HG03103 (cell line): Measurements from ENCODE around the gene B3GALNT2.
"Not testable (repeated sequence)": the region's sequence is repeated elsewhere in the genome, so short reads cannot be mapped to it uniquely, and the experiment has no call there.

ENCODE experiments used
- ATAC-seq: cut with Tn5 transposase; IDR thresholded peaks from one replicate; pipeline ENCODE4 v1.9.1; 2021; ENCODE audit warnings: low read depth; ENCODE audit not compliant: unreplicated experiment

The B3GALNT2 gene

GRCh38 chr1:235504494-235505222 lies 406 bp upstream of the B3GALNT2 start:
- peak; percentile 70 for ATAC-seq

DNA sequence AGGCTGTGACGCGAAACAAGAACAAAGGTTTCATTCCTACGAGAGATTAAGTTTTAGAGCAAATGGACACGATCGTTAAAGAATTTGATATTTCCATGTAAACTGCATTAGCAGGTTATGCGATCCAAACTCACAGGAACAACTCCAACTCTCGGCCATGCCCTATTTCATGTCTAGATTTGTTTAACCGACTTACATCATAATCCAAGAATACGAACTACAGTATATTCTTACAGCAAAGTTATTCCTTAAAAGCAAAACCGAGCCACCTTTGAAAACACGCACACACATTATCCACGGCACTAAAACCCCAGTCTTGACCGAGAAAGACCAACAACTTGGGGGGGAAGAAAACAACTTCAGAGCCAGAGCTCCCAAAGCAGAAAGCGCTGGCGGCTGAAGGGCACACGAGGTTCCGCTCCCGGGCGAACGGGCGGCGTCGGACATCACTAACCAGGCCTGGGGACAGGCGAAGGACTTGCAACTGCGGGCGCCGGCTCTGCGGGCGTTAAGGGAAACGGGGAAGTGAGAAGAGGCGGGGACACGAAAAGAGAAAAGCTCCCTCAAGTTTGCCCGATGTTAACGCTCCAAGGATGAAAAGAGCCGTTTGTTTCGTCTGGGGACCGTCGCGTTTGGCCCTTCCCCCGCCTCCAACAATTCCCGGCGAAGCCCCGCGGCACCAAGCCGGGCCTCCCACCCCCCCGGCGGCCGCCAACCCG lies 690 bp downstream of the B3GALNT2 start:
- peak; percentile 4 for ATAC-seq

DNA sequence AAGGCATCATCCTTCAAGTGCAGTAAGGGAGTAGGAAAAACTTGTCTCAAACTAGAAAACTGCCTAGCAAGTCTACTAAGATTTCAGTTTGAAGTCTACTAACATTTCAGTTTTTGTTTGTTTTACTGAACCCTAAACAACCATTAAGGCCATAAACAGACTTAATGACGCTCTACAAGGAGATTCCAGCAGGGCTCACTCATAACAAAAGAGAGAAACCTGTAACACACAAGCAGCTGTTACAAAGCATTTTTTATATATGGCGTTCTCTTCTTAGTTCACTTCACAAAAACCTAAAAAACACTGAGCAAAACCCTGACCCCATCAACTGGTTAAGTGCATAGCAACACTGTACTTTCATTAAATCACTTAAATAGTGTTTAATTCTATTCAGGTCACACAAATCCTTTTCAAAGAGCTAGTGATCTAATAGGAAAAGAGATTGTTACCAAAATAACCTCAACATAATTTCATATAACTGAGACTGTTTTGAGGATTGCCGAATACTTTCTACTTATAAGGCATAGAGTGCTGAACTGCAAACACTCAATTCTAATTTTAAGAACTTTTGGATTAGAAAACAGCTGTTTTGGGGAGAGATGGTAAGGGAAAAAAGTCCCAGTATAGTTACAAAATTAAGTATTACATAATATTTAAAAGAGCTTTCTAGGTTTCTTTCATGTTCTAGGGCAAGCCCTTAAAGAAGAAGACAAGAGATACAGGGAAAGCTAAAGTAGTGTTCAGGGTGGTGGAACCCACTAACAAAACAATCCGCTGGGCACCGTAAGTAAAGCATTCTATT lies 1.4 kb downstream of the B3GALNT2 start:
- ATAC-seq: no peak

GRCh38 chr1:235500971-235501540 lies 3.2 kb downstream of the B3GALNT2 start:
- ATAC-seq: no peak

GRCh38 chr1:235495551-235495950 lies 8.7 kb downstream of the B3GALNT2 start:
- ATAC-seq: no peak

DNA sequence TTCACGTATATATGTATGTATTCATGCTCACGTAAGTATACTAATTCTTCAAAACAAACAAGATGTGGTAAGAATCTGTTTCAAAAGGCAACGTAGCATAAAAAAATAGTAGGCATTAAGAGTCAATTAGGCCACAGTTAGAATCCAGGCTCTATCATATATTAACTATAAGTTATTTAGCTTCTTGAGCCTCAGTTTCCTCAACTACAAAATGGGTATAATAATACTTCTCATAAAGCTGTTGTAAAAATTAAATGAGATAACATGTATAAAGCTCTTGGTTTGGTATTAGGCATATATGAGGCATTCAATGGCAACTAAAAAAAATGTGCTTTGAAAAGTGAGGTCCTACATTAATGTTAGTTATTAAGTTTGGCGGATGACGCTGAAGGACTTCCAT lies 9.2 kb downstream of the B3GALNT2 start:
- no peak for ATAC-seq

GRCh38 chr1:235494531-235494930 lies 9.7 kb downstream of the B3GALNT2 start:
- no peak for ATAC-seq

- ATAC-seq: no peak
Observed at GRCh38 chr1:235491644-235492043, 12.6 kb downstream of the B3GALNT2 start.

DNA sequence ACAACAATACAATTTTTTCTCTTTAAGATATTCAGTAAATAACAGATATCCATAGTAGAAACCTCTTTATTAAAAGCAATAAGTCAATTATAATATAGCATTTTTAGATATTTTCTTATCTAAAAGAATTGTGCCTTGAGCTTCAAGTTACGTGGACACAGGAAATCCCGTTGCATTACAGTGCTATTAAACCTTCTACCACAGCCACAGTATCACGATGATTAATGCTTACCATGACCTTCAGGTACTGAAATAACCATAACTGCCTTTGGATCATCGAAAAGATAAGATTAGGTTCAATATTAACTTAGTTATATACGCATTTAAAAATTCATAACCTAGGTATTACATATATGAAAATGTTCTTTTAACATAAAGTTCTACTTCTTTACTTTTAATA lies 17.9 kb downstream of the B3GALNT2 start:
- no peak for ATAC-seq

GRCh38 chr1:235485558-235485957 lies 18.7 kb downstream of the B3GALNT2 start:
- ATAC-seq: no peak

GRCh38 chr1:235483090-235483489 lies 21.2 kb downstream of the B3GALNT2 start:
- no peak for ATAC-seq

DNA sequence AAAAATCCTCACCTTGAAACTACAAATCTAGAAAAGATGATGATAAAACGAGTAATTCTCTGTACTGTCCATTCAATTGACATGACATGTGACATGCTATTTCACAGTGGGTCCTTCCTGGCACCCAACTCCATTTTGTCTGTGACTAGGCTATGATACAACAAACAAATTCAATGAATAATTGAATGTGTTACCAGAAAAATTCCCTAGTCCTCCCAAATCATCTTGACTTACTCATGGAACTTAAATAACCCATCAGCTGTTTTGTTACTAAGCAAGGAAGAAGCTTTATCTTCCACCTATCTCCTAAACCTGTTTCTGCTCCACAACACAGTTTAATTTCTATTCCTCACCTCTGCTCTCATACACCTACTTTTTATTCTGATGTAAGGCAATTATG lies 30.4 kb downstream of the B3GALNT2 start:
- no peak for ATAC-seq

DNA sequence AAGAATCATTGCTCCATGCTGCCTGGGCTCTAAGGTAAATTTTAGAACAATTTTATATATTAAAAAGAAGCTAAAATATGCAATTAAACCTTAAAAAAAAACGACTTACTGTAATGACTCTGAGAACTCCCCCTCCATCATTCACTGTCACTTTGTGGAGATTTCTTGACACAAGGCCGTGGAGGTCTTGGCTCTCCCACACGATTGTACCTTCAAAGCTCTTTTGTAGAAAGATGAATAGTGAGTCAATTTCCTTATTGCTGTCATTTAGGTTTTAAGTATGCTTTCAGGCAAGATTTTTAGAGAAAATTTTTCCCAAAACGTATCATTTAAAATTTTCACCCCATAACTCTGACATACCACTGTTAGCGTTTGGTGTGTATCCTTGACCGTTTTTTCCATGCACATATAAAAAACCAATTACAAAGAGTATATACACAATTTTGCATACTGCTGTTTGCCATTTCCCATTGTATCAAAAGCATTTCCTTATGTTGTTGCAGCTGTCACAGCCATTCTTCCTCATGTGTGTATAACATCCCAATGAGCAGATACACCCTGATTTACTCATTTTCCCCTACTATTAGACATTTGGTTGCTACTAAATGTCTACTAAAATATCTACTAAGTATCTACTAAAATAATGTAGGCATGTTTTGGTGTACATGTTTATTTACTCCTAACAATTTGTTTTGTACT lies 33.4 kb downstream of the B3GALNT2 start:
- no peak for ATAC-seq

GRCh38 chr1:235469897-235470296 lies 34.4 kb downstream of the B3GALNT2 start:
- not testable (repeated sequence) for ATAC-seq

- ATAC-seq: no peak
Observed at GRCh38 chr1:235468970-235469369, 35.3 kb downstream of the B3GALNT2 start.

DNA sequence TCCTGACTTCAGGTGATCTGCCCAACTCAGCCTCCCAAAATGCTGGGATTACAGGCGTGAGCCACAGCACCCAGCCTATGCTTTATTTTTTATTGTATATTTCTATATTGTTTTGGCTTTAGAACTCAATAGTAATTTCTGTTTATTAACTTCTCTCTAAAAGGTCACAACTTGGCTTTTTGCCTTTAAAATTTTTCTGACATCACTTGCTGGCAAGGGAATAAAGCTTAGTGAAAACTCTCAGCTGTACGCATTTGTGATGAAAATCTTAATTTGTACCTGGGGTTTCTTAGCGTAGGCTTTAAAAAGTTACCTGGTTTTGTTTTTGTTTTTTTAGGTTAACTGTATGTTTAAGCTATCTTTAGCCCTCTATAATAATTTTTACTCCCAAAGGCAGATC lies 36.2 kb downstream of the B3GALNT2 start:
- ATAC-seq: no peak

DNA sequence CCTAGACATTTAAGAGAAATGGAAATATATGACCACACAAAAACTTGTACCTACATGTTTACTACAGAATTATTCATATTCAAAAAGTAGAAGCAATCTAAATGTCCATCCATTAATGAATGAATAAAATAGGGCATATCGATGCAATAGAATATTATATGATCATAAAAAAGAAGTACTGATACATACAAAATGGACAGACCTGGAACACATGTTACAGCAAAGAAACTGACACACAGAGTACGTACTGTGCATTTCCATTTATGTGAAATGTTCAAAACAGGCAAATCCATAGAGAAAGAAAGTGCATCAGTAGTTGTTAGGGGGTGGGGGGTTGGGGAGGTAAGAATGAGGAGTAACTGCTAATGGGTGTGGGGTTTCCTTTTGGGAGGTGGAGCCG lies 39.2 kb downstream of the B3GALNT2 start:
- no peak for ATAC-seq

- ATAC-seq: not testable (repeated sequence)
Observed at GRCh38 chr1:235462832-235463231, 41.4 kb downstream of the B3GALNT2 start.

DNA sequence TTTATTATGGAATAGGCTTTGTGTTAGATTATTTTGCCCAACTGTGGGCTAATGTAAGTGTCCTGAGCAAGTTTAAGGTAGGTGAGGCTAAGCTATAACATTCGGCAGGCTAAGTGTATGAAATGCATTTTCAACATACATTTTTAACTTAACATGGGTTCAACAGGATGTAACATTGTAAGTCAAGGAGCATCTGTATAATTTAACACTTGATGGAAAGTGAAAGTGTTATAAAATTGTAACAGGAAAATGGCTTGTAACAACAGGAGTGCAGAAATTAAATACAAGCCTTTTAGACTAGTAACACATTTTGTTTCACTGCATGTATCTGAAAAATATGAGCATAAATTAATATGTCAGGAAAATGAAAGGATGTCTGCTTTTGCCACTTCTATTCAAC lies 42.3 kb downstream of the B3GALNT2 start:
- ATAC-seq: no peak

GRCh38 chr1:235460770-235461169 lies 43.5 kb downstream of the B3GALNT2 start:
- no peak for ATAC-seq
